ENCODE results near the gene CDC45.

The CDC45 gene

GRCh38 chr22:19461506-19461905, 18.2 kb upstream of the CDC45 start:
- Histone ChIP-seq H3K36me3 (ENCODE audit: control insufficient read depth, insufficient read depth, low read length) (peaks cover 22% of the 10 kb centered on the region), H3K9me3 (ENCODE audit: control insufficient read depth, insufficient read depth, low read length) (no peaks in the 10 kb centered on the region), H3K4me3 (ENCODE audit: low read length) (no peak overlapping the region), H3K27ac (ENCODE audit: low read length) (no peak overlapping the region), H3K4me1 (ENCODE audit: control insufficient read depth, insufficient read depth, low read length) (no peaks in the 10 kb centered on the region), H3K27me3 (ENCODE audit: control insufficient read depth, insufficient read depth, low read length) (no peaks in the 10 kb centered on the region)
- no peak for DNase-seq (ENCODE audit: low read depth, low spot score)
- no CpG with 5 or more reads among the region's 1 CpG for WGBS (ENCODE audit: insufficient coverage, insufficient read length)

- Histone ChIP-seq H3K4me1 (ENCODE audit: control insufficient read depth, insufficient read depth, low read length) (no peaks in the 10 kb centered on the region), H3K4me3 (ENCODE audit: low read length) (no peak overlapping the region), H3K9me3 (ENCODE audit: control insufficient read depth, insufficient read depth, low read length) (no peaks in the 10 kb centered on the region), H3K36me3 (ENCODE audit: control insufficient read depth, insufficient read depth, low read length) (peaks cover 23% of the 10 kb centered on the region; the same call in 1 of the 2 replicates), H3K27me3 (ENCODE audit: control insufficient read depth, insufficient read depth, low read length) (no peaks in the 10 kb centered on the region), H3K27ac (ENCODE audit: low read length) (no peak overlapping the region)
- DNase-seq (ENCODE audit: low read depth, low spot score): no peak
- no CpG with 5 or more reads among the region's 1 CpG for WGBS (ENCODE audit: insufficient coverage, insufficient read length)
Observed at GRCh38 chr22:19463008-19463407, 16.7 kb upstream of the CDC45 start.

GRCh38 chr22:19463491-19464469, 15.9 kb upstream of the CDC45 start:
- no peaks in the 10 kb centered on the region for H3K9me3 ChIP-seq (ENCODE audit: control insufficient read depth, insufficient read depth, low read length)
- peaks cover 22% of the 10 kb centered on the region; the same call in 1 of the 2 replicates for H3K36me3 ChIP-seq (ENCODE audit: control insufficient read depth, insufficient read depth, low read length)
- no peak overlapping the region for H3K27ac ChIP-seq (ENCODE audit: low read length)
- no peaks in the 10 kb centered on the region for H3K4me1 ChIP-seq (ENCODE audit: control insufficient read depth, insufficient read depth, low read length)
- H3K27me3 ChIP-seq (ENCODE audit: control insufficient read depth, insufficient read depth, low read length): no peaks in the 10 kb centered on the region
- DNase-seq (ENCODE audit: low read depth, low spot score): no peak
- no peak overlapping the region for H3K4me3 ChIP-seq (ENCODE audit: low read length)
- WGBS (ENCODE audit: insufficient coverage, insufficient read length): no CpG with 5 or more reads among the region's 7 CpGs

- no peak overlapping the region for H3K27ac ChIP-seq (ENCODE audit: low read length)
- H3K4me3 ChIP-seq (ENCODE audit: low read length): no peak overlapping the region
- no peaks in the 10 kb centered on the region for H3K9me3 ChIP-seq (ENCODE audit: control insufficient read depth, insufficient read depth, low read length)
- H3K36me3 ChIP-seq (ENCODE audit: control insufficient read depth, insufficient read depth, low read length): peaks cover 25% of the 10 kb centered on the region
- no peaks in the 10 kb centered on the region for H3K4me1 ChIP-seq (ENCODE audit: control insufficient read depth, insufficient read depth, low read length)
- no peak for DNase-seq (ENCODE audit: low read depth, low spot score)
- WGBS (ENCODE audit: insufficient coverage, insufficient read length): no CpG with 5 or more reads among the region's 1 CpG
- H3K27me3 ChIP-seq (ENCODE audit: control insufficient read depth, insufficient read depth, low read length): no peaks in the 10 kb centered on the region
Observed at GRCh38 chr22:19464546-19464945, 15.2 kb upstream of the CDC45 start.

GRCh38 chr22:19464975-19465374, 14.7 kb upstream of the CDC45 start:
- no peak overlapping the region for H3K4me3 ChIP-seq (ENCODE audit: low read length)
- WGBS (ENCODE audit: insufficient coverage, insufficient read length): no CpG with 5 or more reads among the region's 4 CpGs
- no peak overlapping the region for H3K27ac ChIP-seq (ENCODE audit: low read length)
- no peaks in the 10 kb centered on the region for H3K4me1 ChIP-seq (ENCODE audit: control insufficient read depth, insufficient read depth, low read length)
- no peaks in the 10 kb centered on the region for H3K9me3 ChIP-seq (ENCODE audit: control insufficient read depth, insufficient read depth, low read length)
- DNase-seq (ENCODE audit: low read depth, low spot score): no peak
- H3K36me3 ChIP-seq (ENCODE audit: control insufficient read depth, insufficient read depth, low read length): peaks cover 30% of the 10 kb centered on the region
- no peaks in the 10 kb centered on the region for H3K27me3 ChIP-seq (ENCODE audit: control insufficient read depth, insufficient read depth, low read length)

GRCh38 chr22:19466126-19466716, 13.5 kb upstream of the CDC45 start:
- Histone ChIP-seq H3K36me3 (ENCODE audit: control insufficient read depth, insufficient read depth, low read length) (peaks cover 38% of the 10 kb centered on the region), H3K27me3 (ENCODE audit: control insufficient read depth, insufficient read depth, low read length) (no peaks in the 10 kb centered on the region)
- no CpG with 5 or more reads among the region's 14 CpGs for WGBS (ENCODE audit: insufficient coverage, insufficient read length)

GRCh38 chr22:19466848-19467752, 12.6 kb upstream of the CDC45 start:
- H3K4me3 ChIP-seq (ENCODE audit: low read length): no peak overlapping the region
- H3K27me3 ChIP-seq (ENCODE audit: control insufficient read depth, insufficient read depth, low read length): no peaks in the 10 kb centered on the region
- no peak overlapping the region for H3K27ac ChIP-seq (ENCODE audit: low read length)
- H3K9me3 ChIP-seq (ENCODE audit: control insufficient read depth, insufficient read depth, low read length): no peaks in the 10 kb centered on the region
- peaks cover 42% of the 10 kb centered on the region for H3K36me3 ChIP-seq (ENCODE audit: control insufficient read depth, insufficient read depth, low read length)
- H3K4me1 ChIP-seq (ENCODE audit: control insufficient read depth, insufficient read depth, low read length): no peaks in the 10 kb centered on the region
- WGBS (ENCODE audit: insufficient coverage, insufficient read length): no CpG with 5 or more reads among the region's 9 CpGs
- no peak for DNase-seq (ENCODE audit: low read depth, low spot score)

More at GRCh38 chr22:19466126-19466716, 13.5 kb upstream of the CDC45 start:
- DNase-seq (ENCODE audit: low read depth, low spot score): no peak
- Histone ChIP-seq H3K27ac (ENCODE audit: low read length) (no peak overlapping the region), H3K9me3 (ENCODE audit: control insufficient read depth, insufficient read depth, low read length) (no peaks in the 10 kb centered on the region), H3K4me1 (ENCODE audit: control insufficient read depth, insufficient read depth, low read length) (no peaks in the 10 kb centered on the region), H3K4me3 (ENCODE audit: low read length) (no peak overlapping the region)

- Histone ChIP-seq H3K36me3 (ENCODE audit: control insufficient read depth, insufficient read depth, low read length) (peaks cover 46% of the 10 kb centered on the region), H3K4me3 (ENCODE audit: low read length) (no peak overlapping the region), H3K27me3 (ENCODE audit: control insufficient read depth, insufficient read depth, low read length) (no peaks in the 10 kb centered on the region), H3K9me3 (ENCODE audit: control insufficient read depth, insufficient read depth, low read length) (no peaks in the 10 kb centered on the region), H3K27ac (ENCODE audit: low read length) (no peak overlapping the region), H3K4me1 (ENCODE audit: control insufficient read depth, insufficient read depth, low read length) (no peaks in the 10 kb centered on the region)
- no peak for DNase-seq (ENCODE audit: low read depth, low spot score)
- WGBS (ENCODE audit: insufficient coverage, insufficient read length): no CpG with 5 or more reads among the region's 6 CpGs
Observed at GRCh38 chr22:19467912-19468311, 11.8 kb upstream of the CDC45 start.

- H3K9me3 ChIP-seq (ENCODE audit: control insufficient read depth, insufficient read depth, low read length): no peaks in the 10 kb centered on the region
- H3K4me1 ChIP-seq (ENCODE audit: control insufficient read depth, insufficient read depth, low read length): no peaks in the 10 kb centered on the region
- no peak for DNase-seq (ENCODE audit: low read depth, low spot score)
- H3K4me3 ChIP-seq (ENCODE audit: low read length): no peak overlapping the region
- no peaks in the 10 kb centered on the region for H3K27me3 ChIP-seq (ENCODE audit: control insufficient read depth, insufficient read depth, low read length)
- no CpG with 5 or more reads among the region's 7 CpGs for WGBS (ENCODE audit: insufficient coverage, insufficient read length)
- H3K36me3 ChIP-seq (ENCODE audit: control insufficient read depth, insufficient read depth, low read length): peaks cover 52% of the 10 kb centered on the region
- no peak overlapping the region for H3K27ac ChIP-seq (ENCODE audit: low read length)
Observed at GRCh38 chr22:19469421-19469820, 10.3 kb upstream of the CDC45 start.

- WGBS (ENCODE audit: insufficient coverage, insufficient read length): no CpG with 5 or more reads among the region's 2 CpGs
- no peaks in the 10 kb centered on the region for H3K27me3 ChIP-seq (ENCODE audit: control insufficient read depth, insufficient read depth, low read length)
- no peaks in the 10 kb centered on the region for H3K4me1 ChIP-seq (ENCODE audit: control insufficient read depth, insufficient read depth, low read length)
- no peak overlapping the region for H3K27ac ChIP-seq (ENCODE audit: low read length)
- no peaks in the 10 kb centered on the region for H3K9me3 ChIP-seq (ENCODE audit: control insufficient read depth, insufficient read depth, low read length)
- no peak for DNase-seq (ENCODE audit: low read depth, low spot score)
- peaks cover 50% of the 10 kb centered on the region for H3K36me3 ChIP-seq (ENCODE audit: control insufficient read depth, insufficient read depth, low read length)
- H3K4me3 ChIP-seq (ENCODE audit: low read length): no peak overlapping the region
Observed at GRCh38 chr22:19470010-19470409, 9.7 kb upstream of the CDC45 start.

All from iPS DF 6.9 (cell line).